ENCODE measurements around the gene RPTOR.

RPTOR gene

GRCh38 chr17:80510772-80511171 lies 33.9 kb upstream of the RPTOR start:
- WGBS, 2 donors (ENCODE audit: extremely low coverage in 2 of 2, insufficient read length in 2 of 2, insufficient replicate concordance in 1 of 2) = 100% methylated on average over 1 of the region's 9 CpGs
- Histone ChIP-seq H3K79me1 (ENCODE audit: low read depth, low read length) (no peaks in the 10 kb centered on the region), H3K9me3 (replicated peaks in 1 of 2; ENCODE audit: control insufficient read depth in 2 of 2, insufficient read depth in 1 of 2, low read depth in 1 of 2, low read length in 2 of 2) (peaks cover 0 to 3% of the 10 kb centered on the region in 2 donors), H3K36me3 (replicated peaks in 1 of 2; ENCODE audit: control insufficient read depth in 2 of 2, insufficient read depth in 2 of 2, low read length in 2 of 2) (peaks cover 0 to 3% of the 10 kb centered on the region in 2 donors), H3K23ac (ENCODE audit: low read depth, low read length, poor library complexity) (peak overlapping the region; percentile 1), H2BK5ac (ENCODE audit: low read length) (no peak overlapping the region), H2AK5ac (ENCODE audit: low read depth, low read length) (peak overlapping the region; percentile 40), H3K4ac (ENCODE audit: low read length) (no peak overlapping the region), H3K18ac (ENCODE audit: low read length) (no peak overlapping the region), H4K91ac (ENCODE audit: low read depth, low read length, poor library complexity) (peak overlapping the region; percentile 49), H2BK120ac (ENCODE audit: low read depth, low read length) (no peak overlapping the region), H3K4me1 (ENCODE audit: control insufficient read depth in 2 of 2, insufficient read depth in 1 of 2, low read depth in 1 of 2, low read length in 2 of 2) (peaks cover 0 to 5% of the 10 kb centered on the region in 2 donors), H3K27ac (replicated peaks; ENCODE audit: low read length) (no peak overlapping the region), H2BK15ac (ENCODE audit: low read length) (no peak overlapping the region), H3K9ac (ENCODE audit: low read depth, low read length, poor library complexity) (peak overlapping the region; percentile 53), H3K4me3 (ENCODE audit: low read length in 2 of 2) (peak overlapping the region in 1 of 2 donors; percentile 72), H2AFZ (ENCODE audit: low read length) (no peak overlapping the region), H3K4me2 (ENCODE audit: insufficient read depth, low read length, poor library complexity, severe bottlenecking) (no peak overlapping the region), H4K8ac (ENCODE audit: low read depth, low read length) (no peak overlapping the region), H2BK12ac (ENCODE audit: low read length) (peak overlapping the region; percentile 76), H3K14ac (ENCODE audit: low read length) (peak overlapping the region; percentile 2), H3K27me3 (ENCODE audit: control insufficient read depth in 3 of 3, insufficient read depth in 3 of 3, low read depth in 1 of 3, low read length in 3 of 3) (peaks cover 0 to 24% (median 8%) of the 10 kb centered on the region in 3 experiments)
- no peak for DNase-seq (ENCODE audit: low spot score)

- peaks cover 0 to 29% (median 8%) of the 10 kb centered on the region in 3 experiments for H3K27me3 ChIP-seq (ENCODE audit: control insufficient read depth in 3 of 3, insufficient read depth in 3 of 3, low read depth in 1 of 3, low read length in 3 of 3)
- DNase-seq (ENCODE audit: low spot score) = no peak
- H3K36me3 ChIP-seq (replicated peaks in 1 of 2; ENCODE audit: control insufficient read depth in 2 of 2, insufficient read depth in 2 of 2, low read length in 2 of 2) = peaks cover 0 to 3% of the 10 kb centered on the region in 2 donors
Observed at GRCh38 chr17:80511222-80512180, 33.1 kb upstream of the RPTOR start.

GRCh38 chr17:80512233-80512632 lies 32.4 kb upstream of the RPTOR start:
- Histone ChIP-seq H3K4me1 (ENCODE audit: control insufficient read depth in 2 of 2, insufficient read depth in 1 of 2, low read depth in 1 of 2, low read length in 2 of 2) (peaks cover 0 to 5% of the 10 kb centered on the region in 2 donors), H3K9me3 (replicated peaks in 1 of 2; ENCODE audit: control insufficient read depth in 2 of 2, insufficient read depth in 1 of 2, low read depth in 1 of 2, low read length in 2 of 2) (peaks cover 0 to 3% of the 10 kb centered on the region in 2 donors), H2AK5ac (ENCODE audit: low read depth, low read length) (peak overlapping the region; percentile 78), H4K8ac (ENCODE audit: low read depth, low read length) (no peak overlapping the region), H3K23ac (ENCODE audit: low read depth, low read length, poor library complexity) (peak overlapping the region; percentile 26), H2AFZ (ENCODE audit: low read length) (no peak overlapping the region), H3K27ac (replicated peaks; ENCODE audit: low read length) (no peak overlapping the region), H3K9ac (ENCODE audit: low read depth, low read length, poor library complexity) (no peak overlapping the region), H2BK5ac (ENCODE audit: low read length) (no peak overlapping the region), H3K14ac (ENCODE audit: low read length) (no peak overlapping the region), H2BK12ac (ENCODE audit: low read length) (peak overlapping the region; percentile 16), H3K4me3 (ENCODE audit: low read length in 2 of 2) (no peak overlapping the region), H3K4ac (ENCODE audit: low read length) (no peak overlapping the region), H2BK120ac (ENCODE audit: low read depth, low read length) (no peak overlapping the region), H3K79me1 (ENCODE audit: low read depth, low read length) (no peaks in the 10 kb centered on the region), H4K91ac (ENCODE audit: low read depth, low read length, poor library complexity) (no peak overlapping the region), H2BK15ac (ENCODE audit: low read length) (no peak overlapping the region), H3K18ac (ENCODE audit: low read length) (no peak overlapping the region), H3K36me3 (replicated peaks in 1 of 2; ENCODE audit: control insufficient read depth in 2 of 2, insufficient read depth in 2 of 2, low read length in 2 of 2) (peaks cover 0 to 3% of the 10 kb centered on the region in 2 donors), H3K27me3 (ENCODE audit: control insufficient read depth in 3 of 3, insufficient read depth in 3 of 3, low read depth in 1 of 3, low read length in 3 of 3) (peaks cover 0 to 36% (median 8%) of the 10 kb centered on the region in 3 experiments), H3K4me2 (ENCODE audit: insufficient read depth, low read length, poor library complexity, severe bottlenecking) (no peak overlapping the region)
- DNase-seq (ENCODE audit: low spot score) = no peak
- no CpG with 5 or more reads among the region's 15 CpGs for WGBS, 2 donors (ENCODE audit: extremely low coverage in 2 of 2, insufficient read length in 2 of 2, insufficient replicate concordance in 1 of 2)

More at GRCh38 chr17:80511222-80512180, 33.1 kb upstream of the RPTOR start:
- H3K4me3 ChIP-seq (ENCODE audit: low read length in 2 of 2) = peak overlapping the region in 1 of 2 donors; percentile 72
- no peak overlapping the region for H3K9ac ChIP-seq (ENCODE audit: low read depth, low read length, poor library complexity)
- H3K4me1 ChIP-seq (ENCODE audit: control insufficient read depth in 2 of 2, insufficient read depth in 1 of 2, low read depth in 1 of 2, low read length in 2 of 2) = peaks cover 0 to 5% of the 10 kb centered on the region in 2 donors
- H2BK12ac ChIP-seq (ENCODE audit: low read length) = no peak overlapping the region
- H2BK5ac ChIP-seq (ENCODE audit: low read length) = no peak overlapping the region
- no peak overlapping the region for H3K4ac ChIP-seq (ENCODE audit: low read length)
- peak overlapping the region; percentile 68 for H4K91ac ChIP-seq (ENCODE audit: low read depth, low read length, poor library complexity)
- no peak overlapping the region for H3K4me2 ChIP-seq (ENCODE audit: insufficient read depth, low read length, poor library complexity, severe bottlenecking)
- H2AK5ac ChIP-seq (ENCODE audit: low read depth, low read length) = peak overlapping the region; percentile 78
- H2AFZ ChIP-seq (ENCODE audit: low read length) = no peak overlapping the region
- H3K23ac ChIP-seq (ENCODE audit: low read depth, low read length, poor library complexity) = peak overlapping the region; percentile 26
- no peak overlapping the region for H2BK15ac ChIP-seq (ENCODE audit: low read length)
- H3K18ac ChIP-seq (ENCODE audit: low read length) = no peak overlapping the region
- H4K8ac ChIP-seq (ENCODE audit: low read depth, low read length) = no peak overlapping the region
- no peak overlapping the region for H2BK120ac ChIP-seq (ENCODE audit: low read depth, low read length)
- H3K79me1 ChIP-seq (ENCODE audit: low read depth, low read length) = no peaks in the 10 kb centered on the region
- peaks cover 0 to 3% of the 10 kb centered on the region in 2 donors for H3K9me3 ChIP-seq (replicated peaks in 1 of 2; ENCODE audit: control insufficient read depth in 2 of 2, insufficient read depth in 1 of 2, low read depth in 1 of 2, low read length in 2 of 2)
- no peak overlapping the region for H3K27ac ChIP-seq (replicated peaks; ENCODE audit: low read length)
- WGBS, 2 donors (ENCODE audit: extremely low coverage in 2 of 2, insufficient read length in 2 of 2, insufficient replicate concordance in 1 of 2) = 100% methylated on average over 2 to 4 of the region's 18 CpGs
- peak overlapping the region; percentile 65 for H3K14ac ChIP-seq (ENCODE audit: low read length)

GRCh38 chr17:80513201-80513600 lies 31.4 kb upstream of the RPTOR start:
- Histone ChIP-seq H2BK15ac (ENCODE audit: low read length) (no peak overlapping the region), H3K27me3 (ENCODE audit: control insufficient read depth in 3 of 3, insufficient read depth in 3 of 3, low read depth in 1 of 3, low read length in 3 of 3) (peaks cover 0 to 36% (median 8%) of the 10 kb centered on the region in 3 experiments), H3K14ac (ENCODE audit: low read length) (no peak overlapping the region), H3K79me1 (ENCODE audit: low read depth, low read length) (no peaks in the 10 kb centered on the region), H3K36me3 (replicated peaks in 1 of 2; ENCODE audit: control insufficient read depth in 2 of 2, insufficient read depth in 2 of 2, low read length in 2 of 2) (peaks cover 0 to 3% of the 10 kb centered on the region in 2 donors), H3K27ac (replicated peaks; ENCODE audit: low read length) (no peak overlapping the region), H3K9me3 (replicated peaks in 1 of 2; ENCODE audit: control insufficient read depth in 2 of 2, insufficient read depth in 1 of 2, low read depth in 1 of 2, low read length in 2 of 2) (peaks cover 0 to 3% of the 10 kb centered on the region in 2 donors), H3K4me2 (ENCODE audit: insufficient read depth, low read length, poor library complexity, severe bottlenecking) (no peak overlapping the region), H2BK12ac (ENCODE audit: low read length) (peak overlapping the region; percentile 46), H4K91ac (ENCODE audit: low read depth, low read length, poor library complexity) (no peak overlapping the region), H2AK5ac (ENCODE audit: low read depth, low read length) (no peak overlapping the region), H3K9ac (ENCODE audit: low read depth, low read length, poor library complexity) (no peak overlapping the region), H3K4me1 (ENCODE audit: control insufficient read depth in 2 of 2, insufficient read depth in 1 of 2, low read depth in 1 of 2, low read length in 2 of 2) (peaks cover 0 to 5% of the 10 kb centered on the region in 2 donors), H2BK120ac (ENCODE audit: low read depth, low read length) (no peak overlapping the region), H2AFZ (ENCODE audit: low read length) (no peak overlapping the region), H3K18ac (ENCODE audit: low read length) (no peak overlapping the region), H3K23ac (ENCODE audit: low read depth, low read length, poor library complexity) (no peak overlapping the region), H2BK5ac (ENCODE audit: low read length) (no peak overlapping the region), H3K4me3 (ENCODE audit: low read length in 2 of 2) (no peak overlapping the region), H3K4ac (ENCODE audit: low read length) (no peak overlapping the region), H4K8ac (ENCODE audit: low read depth, low read length) (no peak overlapping the region)
- no peak for DNase-seq (ENCODE audit: low spot score)
- WGBS, 2 donors (ENCODE audit: extremely low coverage in 2 of 2, insufficient read length in 2 of 2, insufficient replicate concordance in 1 of 2) = no CpG with 5 or more reads among the region's 16 CpGs

All from neuronal stem cell (in vitro differentiated cells).